ENCODE results near the gene POC1B. TPM values are rescaled to one million over a fixed set of nuclear protein-coding genes. Genes with fewer than 3 reads are reported as not detected.

The POC1B gene
- total RNA-seq, 1 experiment from 2014 or later: 30.8 TPM

DNA sequence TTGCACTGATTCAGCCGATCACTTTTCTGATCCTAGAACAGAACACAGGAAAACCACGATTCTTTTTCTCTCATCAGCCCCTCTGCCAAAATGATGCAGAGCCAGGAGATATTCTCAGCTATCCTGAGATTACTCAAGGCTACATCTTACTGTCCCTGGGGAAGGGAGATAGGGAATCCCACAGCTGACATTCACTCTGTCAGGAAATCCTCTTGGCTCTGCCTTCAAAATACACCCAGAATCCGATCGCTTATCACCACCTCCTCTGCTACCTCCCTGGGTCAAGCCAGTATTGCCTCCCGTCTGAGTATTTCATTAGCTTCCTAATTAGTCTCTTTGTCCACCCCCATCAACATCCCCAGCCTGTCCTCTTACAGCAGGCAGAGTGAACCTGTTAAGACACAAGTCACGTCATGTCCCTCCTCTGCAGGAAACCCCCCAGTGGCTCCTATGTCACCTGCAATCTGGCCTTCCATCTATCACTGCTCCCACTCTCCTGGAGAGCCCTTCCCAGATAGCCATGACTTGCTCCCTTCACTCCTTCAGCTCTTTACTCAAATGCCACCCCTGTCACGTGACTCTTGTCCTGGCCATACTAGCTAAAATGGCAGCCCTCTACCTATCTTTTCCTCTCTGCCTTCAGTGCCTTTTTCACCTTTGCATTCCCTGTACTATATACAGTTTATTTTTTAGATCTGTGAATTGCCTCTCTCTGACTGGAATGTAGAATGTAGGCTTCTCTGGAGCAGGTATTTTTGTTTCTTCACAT is 71.6 kb downstream of the POC1B start:
- H3K9me3 ChIP-seq (ENCODE audit: low read depth, low read length, poor library complexity, severe bottlenecking): no peaks in the 10 kb centered on the region
- intact Hi-C loops (cut with micrococcal nuclease; ENCODE audit: unreplicated experiment): loop anchor here (5.0 to 10.0 kb wide), 2 partner anchors 82 to 179 kb away; no protein-coding TSS in a partner anchor
- BruUV-seq (replicated peaks): no TSS peak
- H3K27me3 ChIP-seq (replicated peaks; ENCODE audit: insufficient read depth, low read depth, low read length, poor library complexity): no peaks in the 10 kb centered on the region
- ChIA-PET CTCF (no interaction called here), POLR2A (ENCODE audit: low non-redundant PET) (no interaction called here)
- DNase-seq (ENCODE audit: low spot score): peak; percentile 59
- peak overlapping the region; percentile 97 for H3K27ac ChIP-seq (ENCODE audit: low read depth, low read length, poor library complexity, severe bottlenecking)
- H3K4me1 ChIP-seq (ENCODE audit: insufficient read depth, low read length, poor library complexity, severe bottlenecking): peaks cover 93% of the 10 kb centered on the region
- no peak overlapping the region for H3K4me3 ChIP-seq (ENCODE audit: low read depth, low read length, poor library complexity, severe bottlenecking)
- TF ChIP-seq EZH2 (IDR thresholded peaks at IDR 0.05; ENCODE audit: borderline replicate concordance, low read depth, low read length, poor library complexity, severe bottlenecking): no peak
- TF ChIP-seq, protein P1, sequence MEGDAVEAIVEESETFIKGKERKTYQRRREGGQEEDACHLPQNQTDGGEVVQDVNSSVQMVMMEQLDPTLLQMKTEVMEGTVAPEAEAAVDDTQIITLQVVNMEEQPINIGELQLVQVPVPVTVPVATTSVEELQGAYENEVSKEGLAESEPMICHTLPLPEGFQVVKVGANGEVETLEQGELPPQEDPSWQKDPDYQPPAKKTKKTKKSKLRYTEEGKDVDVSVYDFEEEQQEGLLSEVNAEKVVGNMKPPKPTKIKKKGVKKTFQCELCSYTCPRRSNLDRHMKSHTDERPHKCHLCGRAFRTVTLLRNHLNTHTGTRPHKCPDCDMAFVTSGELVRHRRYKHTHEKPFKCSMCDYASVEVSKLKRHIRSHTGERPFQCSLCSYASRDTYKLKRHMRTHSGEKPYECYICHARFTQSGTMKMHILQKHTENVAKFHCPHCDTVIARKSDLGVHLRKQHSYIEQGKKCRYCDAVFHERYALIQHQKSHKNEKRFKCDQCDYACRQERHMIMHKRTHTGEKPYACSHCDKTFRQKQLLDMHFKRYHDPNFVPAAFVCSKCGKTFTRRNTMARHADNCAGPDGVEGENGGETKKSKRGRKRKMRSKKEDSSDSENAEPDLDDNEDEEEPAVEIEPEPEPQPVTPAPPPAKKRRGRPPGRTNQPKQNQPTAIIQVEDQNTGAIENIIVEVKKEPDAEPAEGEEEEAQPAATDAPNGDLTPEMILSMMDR (conservative IDR thresholded peaks at IDR 0.05; ENCODE audit: low read depth, low read length): no peak
- no peaks in the 10 kb centered on the region for H3K36me3 ChIP-seq (ENCODE audit: insufficient read depth, low read length, poor library complexity, severe bottlenecking)

DNA sequence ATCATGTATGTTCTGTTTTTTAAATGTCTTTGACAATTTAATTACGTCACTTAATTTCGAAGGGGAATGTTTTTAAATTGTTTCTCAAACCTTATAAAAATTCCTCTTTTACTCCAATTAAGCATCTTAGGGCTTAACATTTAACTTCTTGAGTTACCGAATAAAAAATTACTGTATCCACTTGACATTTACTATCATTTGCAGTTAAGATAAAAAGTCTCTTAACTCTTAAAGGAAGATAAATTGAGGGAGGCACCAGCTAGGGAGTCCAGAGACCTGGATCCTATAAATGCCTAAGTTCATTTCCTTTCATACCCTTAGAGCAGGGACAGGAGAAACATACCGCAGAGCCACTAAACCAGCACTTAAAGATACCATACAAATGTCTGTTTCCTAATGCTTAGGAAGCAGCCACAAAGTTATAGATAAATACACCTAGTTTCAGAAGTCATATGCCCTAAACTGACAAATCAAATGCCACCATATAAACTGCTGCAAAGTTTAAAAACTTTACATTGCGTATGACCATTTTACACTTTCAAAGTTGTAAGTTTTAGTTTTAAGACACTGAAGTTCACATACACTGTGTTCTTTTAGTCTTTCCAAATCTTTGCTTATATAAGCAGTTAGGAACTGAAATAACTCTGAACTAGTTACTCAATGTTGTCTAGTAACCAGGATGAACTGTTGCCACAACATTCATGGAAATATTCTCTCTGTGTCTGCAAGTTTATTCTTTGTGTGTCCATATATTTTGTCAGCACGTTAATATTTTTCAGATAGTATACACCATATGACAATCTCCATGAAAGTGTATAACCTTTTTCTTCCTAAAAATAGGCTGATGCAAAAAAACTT is 72.5 kb downstream of the POC1B start:
- Histone ChIP-seq H3K27ac (ENCODE audit: low read depth, low read length, poor library complexity, severe bottlenecking) (peak overlapping the region; percentile 97), H3K4me1 (ENCODE audit: insufficient read depth, low read length, poor library complexity, severe bottlenecking) (peaks cover 93% of the 10 kb centered on the region), H3K27me3 (replicated peaks; ENCODE audit: insufficient read depth, low read depth, low read length, poor library complexity) (no peaks in the 10 kb centered on the region), H3K9me3 (ENCODE audit: low read depth, low read length, poor library complexity, severe bottlenecking) (no peaks in the 10 kb centered on the region), H3K4me3 (ENCODE audit: low read depth, low read length, poor library complexity, severe bottlenecking) (no peak overlapping the region), H3K36me3 (ENCODE audit: insufficient read depth, low read length, poor library complexity, severe bottlenecking) (no peaks in the 10 kb centered on the region)
- intact Hi-C loops (cut with micrococcal nuclease; ENCODE audit: unreplicated experiment): loop anchor here (5.0 to 10.0 kb wide), 2 partner anchors 81 to 179 kb away; no protein-coding TSS in a partner anchor
- CTCF ChIA-PET: no interaction called here
- TF ChIP-seq EZH2 (IDR thresholded peaks at IDR 0.05; ENCODE audit: borderline replicate concordance, low read depth, low read length, poor library complexity, severe bottlenecking): no peak
- TF ChIP-seq, protein P1 (conservative IDR thresholded peaks at IDR 0.05; ENCODE audit: low read depth, low read length): no peak
- POLR2A ChIA-PET (ENCODE audit: low non-redundant PET): no interaction called here
- peak; percentile 45 for DNase-seq (ENCODE audit: low spot score)
- BruUV-seq (replicated peaks): no TSS peak

DNA sequence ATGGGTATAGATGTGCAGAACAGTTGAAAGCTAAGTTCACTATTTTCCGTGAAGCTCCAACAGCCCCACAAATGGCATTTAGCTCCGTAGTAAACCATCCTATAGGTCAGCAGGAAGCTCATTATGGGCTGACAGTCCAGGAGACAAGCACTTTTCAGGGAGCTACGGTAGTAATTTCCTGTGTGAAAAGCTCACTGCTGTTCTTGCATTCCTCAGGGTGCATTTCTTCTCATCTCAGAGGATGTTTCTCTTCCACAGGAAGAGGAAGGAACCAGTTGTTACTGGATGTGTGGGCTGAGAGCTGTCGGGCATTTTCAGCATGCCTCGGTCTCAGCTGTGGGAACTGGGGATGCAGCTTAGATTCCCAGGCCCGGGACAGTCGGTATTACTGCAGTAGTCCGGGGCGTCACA is 74.0 kb downstream of the POC1B start:
- no peaks in the 10 kb centered on the region for H3K27me3 ChIP-seq (replicated peaks; ENCODE audit: insufficient read depth, low read depth, low read length, poor library complexity)
- ChIA-PET CTCF (interaction anchor here (0.5 to 1.9 kb wide), 3 partner anchors 11 to 435 kb away, joined by 3 to 5 read pairs (median 4); no protein-coding TSS in a partner anchor), POLR2A (ENCODE audit: low non-redundant PET) (interaction anchor here (0.5 to 1.9 kb wide), 6 partner anchors 61 to 1292 kb away, joined by 3 to 11 read pairs (median 6); partner anchors contain the start of gene DUSP6)
- TF ChIP-seq EZH2 (IDR thresholded peaks at IDR 0.05; ENCODE audit: borderline replicate concordance, low read depth, low read length, poor library complexity, severe bottlenecking): no peak
- TF ChIP-seq, protein P1 (conservative IDR thresholded peaks at IDR 0.05; ENCODE audit: low read depth, low read length): no peak
- H3K36me3 ChIP-seq (ENCODE audit: insufficient read depth, low read length, poor library complexity, severe bottlenecking): no peaks in the 10 kb centered on the region
- intact Hi-C loops (cut with micrococcal nuclease; ENCODE audit: unreplicated experiment): loop anchor here (1.0 to 10.0 kb wide), 4 partner anchors 62 to 177 kb away; no protein-coding TSS in a partner anchor
- DNase-seq (ENCODE audit: low spot score): peak; percentile 96
- peaks cover 80% of the 10 kb centered on the region for H3K4me1 ChIP-seq (ENCODE audit: insufficient read depth, low read length, poor library complexity, severe bottlenecking)
- H3K27ac ChIP-seq (ENCODE audit: low read depth, low read length, poor library complexity, severe bottlenecking): peak overlapping the region; percentile 97
- H3K4me3 ChIP-seq (ENCODE audit: low read depth, low read length, poor library complexity, severe bottlenecking): peak overlapping the region; percentile 11
- no peaks in the 10 kb centered on the region for H3K9me3 ChIP-seq (ENCODE audit: low read depth, low read length, poor library complexity, severe bottlenecking)
- BruUV-seq (replicated peaks): no TSS peak

All from A673 (cell line).